C4-2B (cell line): ENCODE results near the gene REC114.
"Not testable (repeated sequence)": the region's sequence is repeated elsewhere in the genome, so short reads cannot be mapped to it uniquely, and the experiment has no call there.

Source experiments
- CTCF ChIP-seq: fragments of 450-650 bp; conservative IDR thresholded peaks from 2 replicates; pipeline ENCODE4 v1.5.1; 2017; ENCODE audit warnings: mild to moderate bottlenecking
- ZFX ChIP-seq: fragments of 450-650 bp; IDR thresholded peaks from 2 replicates; pipeline ENCODE4 v1.6.1; 2017

- not testable (repeated sequence) for TF ChIP-seq CTCF, ZFX
Observed at GRCh38 chr15:73577593-73577992, 134.6 kb downstream of the REC114 start.
